ENCODE data around the gene GJC1. TPM values are rescaled to one million over a fixed set of nuclear protein-coding genes. Genes with fewer than 3 reads are reported as not detected.

GJC1 gene
- total RNA-seq, 2 donors from 2014 or later = 15.4 to 29.0 TPM

- no peak overlapping the region for H3K27ac ChIP-seq
- no peak for TF ChIP-seq CTCF (IDR thresholded peaks at IDR 0.05)
These were observed 16.1 kb upstream of the GJC1 start for GRCh38 chr17:44846206-44846605.

GRCh38 chr17:44844390-44844830, 14.3 kb upstream of the GJC1 start:
- Histone ChIP-seq H3K36me3 (no peaks in the 10 kb centered on the region), H3K27me3 (replicated peaks; ENCODE audit: insufficient read depth) (no peaks in the 10 kb centered on the region), H3K27ac (no peak overlapping the region), H3K4me1 (ENCODE audit: control insufficient read depth in 1 of 2, low read depth in 2 of 2) (peaks cover 0 to 4% of the 10 kb centered on the region in 2 donors), H3K9me3 (no peaks in the 10 kb centered on the region), H3K4me3 (no peak overlapping the region)
- no peak for TF ChIP-seq CTCF (IDR thresholded peaks at IDR 0.05)
- ATAC-seq (ENCODE audit: insufficient number of reproducible peaks, low FRiP score, low read depth) = no peak
- no peak for DNase-seq (ENCODE audit: low spot score)

More at GRCh38 chr17:44846206-44846605, 16.1 kb upstream of the GJC1 start:
- Histone ChIP-seq H3K4me3 (no peak overlapping the region), H3K27me3 (replicated peaks; ENCODE audit: insufficient read depth) (no peaks in the 10 kb centered on the region), H3K9me3 (no peaks in the 10 kb centered on the region), H3K36me3 (peaks cover 13% of the 10 kb centered on the region), H3K4me1 (ENCODE audit: control insufficient read depth in 1 of 2, low read depth in 2 of 2) (peaks cover 0 to 4% of the 10 kb centered on the region in 2 donors)
- ATAC-seq (ENCODE audit: insufficient number of reproducible peaks, low FRiP score, low read depth) (no peak), DNase-seq (ENCODE audit: low spot score) (no peak)

- Histone ChIP-seq H3K4me1 (ENCODE audit: control insufficient read depth in 1 of 2, low read depth in 2 of 2) (peaks cover 0 to 4% of the 10 kb centered on the region in 2 donors), H3K27ac (no peak overlapping the region), H3K4me3 (no peak overlapping the region), H3K9me3 (no peaks in the 10 kb centered on the region), H3K36me3 (no peaks in the 10 kb centered on the region), H3K27me3 (replicated peaks; ENCODE audit: insufficient read depth) (no peaks in the 10 kb centered on the region)
- no peak for TF ChIP-seq CTCF (IDR thresholded peaks at IDR 0.05)
- ATAC-seq (ENCODE audit: insufficient number of reproducible peaks, low FRiP score, low read depth) (no peak), DNase-seq (ENCODE audit: low spot score) (no peak)
These were observed 12.7 kb upstream of the GJC1 start for GRCh38 chr17:44842748-44843147.

- Histone ChIP-seq H3K27ac (no peak overlapping the region), H3K9me3 (no peaks in the 10 kb centered on the region), H3K4me1 (ENCODE audit: control insufficient read depth in 1 of 2, low read depth in 2 of 2) (peaks cover 0 to 4% of the 10 kb centered on the region in 2 donors), H3K27me3 (replicated peaks; ENCODE audit: insufficient read depth) (no peaks in the 10 kb centered on the region), H3K4me3 (no peak overlapping the region), H3K36me3 (no peaks in the 10 kb centered on the region)
- ATAC-seq (ENCODE audit: insufficient number of reproducible peaks, low FRiP score, low read depth) (no peak), DNase-seq (ENCODE audit: low spot score) (no peak)
- no peak for TF ChIP-seq CTCF (IDR thresholded peaks at IDR 0.05)
These were observed 10.8 kb upstream of the GJC1 start for GRCh38 chr17:44840936-44841335.

- ATAC-seq (ENCODE audit: insufficient number of reproducible peaks, low FRiP score, low read depth) = no peak
- Histone ChIP-seq H3K9me3 (no peaks in the 10 kb centered on the region), H3K4me3 (no peak overlapping the region), H3K36me3 (no peaks in the 10 kb centered on the region), H3K4me1 (ENCODE audit: control insufficient read depth in 1 of 2, low read depth in 2 of 2) (peaks cover 0 to 4% of the 10 kb centered on the region in 2 donors), H3K27me3 (replicated peaks; ENCODE audit: insufficient read depth) (no peaks in the 10 kb centered on the region), H3K27ac (no peak overlapping the region)
- TF ChIP-seq CTCF (IDR thresholded peaks at IDR 0.05) = no peak
- no peak for DNase-seq (ENCODE audit: low spot score)
These were observed 10.2 kb upstream of the GJC1 start for GRCh38 chr17:44840274-44840673.
